ENCODE measurements around the gene MCTP1. TPM values are rescaled to one million over a fixed set of nuclear protein-coding genes. Genes with fewer than 3 reads are reported as not detected.

The MCTP1 gene
- total RNA-seq, 1 experiment from 2014 or later: 2.5 TPM

DNA sequence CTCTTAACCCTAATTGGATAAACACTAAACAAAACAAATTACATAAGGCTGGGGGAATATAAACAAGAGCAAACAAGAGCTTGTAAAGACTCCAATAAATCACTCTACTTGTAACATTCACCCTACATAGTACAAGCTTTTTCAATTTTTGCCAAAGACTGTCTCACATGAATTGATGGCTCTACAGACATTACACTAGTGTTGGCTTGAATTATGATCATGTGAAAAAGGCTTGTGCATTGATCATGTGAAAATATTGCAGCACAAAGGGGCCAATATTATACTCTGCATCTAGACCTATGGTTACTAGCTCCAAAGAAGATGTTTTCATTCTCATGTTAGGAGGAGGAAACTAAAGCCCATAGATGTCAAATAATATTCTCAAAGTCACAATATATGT is 212.6 kb downstream of the MCTP1 start:
- Histone ChIP-seq H3K4ac (ENCODE audit: low read depth, low read length) (no peak overlapping the region), H4K20me1 (ENCODE audit: control insufficient read depth, insufficient read depth, insufficient read length) (no peaks in the 10 kb centered on the region), H4K8ac (replicated peaks; ENCODE audit: insufficient read length, low read depth, low read length) (no peak overlapping the region), H2BK5ac (ENCODE audit: insufficient read length, low read length) (no peak overlapping the region), H4K91ac (ENCODE audit: insufficient read length, low read depth, low read length) (no peak overlapping the region), H3K27ac (ENCODE audit: insufficient read length, low read depth, low read length) (no peak overlapping the region), H3T11ph (ENCODE audit: low read length) (no peak overlapping the region), H4K5ac (ENCODE audit: insufficient read length, low read depth, low read length) (no peak overlapping the region), H2BK12ac (ENCODE audit: insufficient read length, low read depth, low read length) (no peak overlapping the region), H2AK5ac (ENCODE audit: insufficient read length, low read length) (no peak overlapping the region), H3K18ac (ENCODE audit: insufficient read length, low read depth, low read length) (no peak overlapping the region), H3K23me2 (ENCODE audit: insufficient read length, low read depth, low read length, poor library complexity, severe bottlenecking) (no peaks in the 10 kb centered on the region), H2BK15ac (ENCODE audit: low read depth, low read length) (no peak overlapping the region), H3K23ac (ENCODE audit: insufficient read length, low read depth, low read length) (no peak overlapping the region), H3K9ac (ENCODE audit: extremely low read depth, insufficient read length, low read length) (no peak overlapping the region), H3K56ac (ENCODE audit: insufficient read length, low read depth, low read length) (no peak overlapping the region), H2BK20ac (ENCODE audit: low read depth, low read length, poor library complexity, severe bottlenecking) (no peak overlapping the region), H2BK120ac (ENCODE audit: low read depth, low read length, poor library complexity, severe bottlenecking) (no peak overlapping the region), H3K4me1 (ENCODE audit: insufficient read depth, low read length) (no peaks in the 10 kb centered on the region), H3K27me3 (ENCODE audit: insufficient read depth, low read length) (no peaks in the 10 kb centered on the region; the same call in 1 of the 2 replicates), H3K79me1 (ENCODE audit: insufficient read depth, low read depth, low read length, poor library complexity, severe bottlenecking) (no peaks in the 10 kb centered on the region), H3K9me3 (ENCODE audit: control insufficient read depth, low read depth, low read length) (no peaks in the 10 kb centered on the region), H2AFZ (ENCODE audit: low read length) (no peak overlapping the region), H3K79me2 (ENCODE audit: insufficient read depth, low read length) (no peaks in the 10 kb centered on the region), H3K4me2 (ENCODE audit: insufficient read depth, insufficient read length, low read length) (no peak overlapping the region), H3K14ac (ENCODE audit: insufficient read depth, low read length) (no peak overlapping the region)
- no peak for DNase-seq
- Mint-ChIP-seq H3K4me3 (no peak overlapping the region), H3K27ac (no peak overlapping the region), H3K4me1 (peaks cover 7 to 13% of the 10 kb centered on the region in 2 experiments; a peak in 3 of 4 replicates), H3K27me3 (ENCODE audit: low read depth) (no peaks in the 10 kb centered on the region), H3K9me3 (no peaks in the 10 kb centered on the region), H3K36me3 (ENCODE audit: insufficient read depth in 1 of 3, low read depth in 3 of 3) (no peaks in the 10 kb centered on the region)
- no peak for TF ChIP-seq CTCF (conservative IDR thresholded peaks at IDR 0.05)

Data from H9 (cell line).